GM21390 (cell line): ENCODE results near the gene MAG.

ENCODE experiments used
- ATAC-seq: cut with Tn5 transposase; IDR thresholded peaks from one replicate; pipeline ENCODE4 v1.9.1; 2021; ENCODE audit not compliant: unreplicated experiment

The MAG gene

DNA sequence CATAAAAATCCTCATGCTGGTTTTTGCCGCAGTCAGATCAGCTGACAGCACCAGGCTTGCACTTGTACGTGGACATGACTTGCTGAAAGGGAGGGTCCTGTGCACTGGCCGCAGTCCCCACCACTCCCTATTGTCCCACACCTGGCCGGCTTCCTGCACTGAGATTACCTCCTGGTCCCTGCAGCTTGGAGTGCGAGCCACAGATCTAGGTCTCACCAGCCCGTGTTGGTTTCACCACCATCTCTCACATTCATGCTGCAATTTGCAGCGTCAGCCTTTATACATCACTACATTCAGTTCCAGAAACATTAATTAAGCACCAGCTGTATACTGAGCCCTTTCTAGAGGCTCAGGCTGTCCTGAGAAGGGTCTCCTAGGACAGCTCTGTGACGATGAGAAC, 22.1 kb downstream of the MAG start:
- no peak for ATAC-seq

DNA sequence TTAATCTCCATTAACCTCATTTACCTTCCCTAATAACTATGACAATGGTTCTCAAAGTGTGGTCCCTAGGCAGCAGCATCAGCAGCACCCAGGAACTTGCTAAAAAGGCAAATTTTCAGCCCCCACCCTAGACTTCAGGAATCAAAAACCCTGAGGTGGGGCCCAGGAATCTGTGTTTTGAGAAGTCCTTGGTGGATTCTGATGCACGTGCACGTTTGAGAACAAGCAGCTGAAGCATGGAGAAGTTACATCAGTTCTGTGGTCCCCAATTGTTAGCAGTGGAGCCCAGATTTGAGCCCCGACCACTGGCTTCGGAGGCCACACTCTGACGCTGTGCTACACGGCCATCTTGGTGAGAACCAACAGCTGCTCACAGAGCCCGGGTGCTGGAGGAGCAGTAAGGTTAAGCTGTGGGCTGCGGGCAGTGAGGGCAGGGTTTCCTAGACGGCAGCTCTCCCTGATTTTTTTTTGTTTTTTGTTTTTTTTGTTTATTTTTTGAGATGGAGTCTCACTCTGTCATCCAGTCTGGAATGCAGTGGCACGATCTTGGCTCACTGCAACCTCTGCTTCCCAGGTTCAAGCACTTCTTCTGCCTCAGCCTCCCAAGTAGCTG, 23.0 kb downstream of the MAG start:
- ATAC-seq = no peak

DNA sequence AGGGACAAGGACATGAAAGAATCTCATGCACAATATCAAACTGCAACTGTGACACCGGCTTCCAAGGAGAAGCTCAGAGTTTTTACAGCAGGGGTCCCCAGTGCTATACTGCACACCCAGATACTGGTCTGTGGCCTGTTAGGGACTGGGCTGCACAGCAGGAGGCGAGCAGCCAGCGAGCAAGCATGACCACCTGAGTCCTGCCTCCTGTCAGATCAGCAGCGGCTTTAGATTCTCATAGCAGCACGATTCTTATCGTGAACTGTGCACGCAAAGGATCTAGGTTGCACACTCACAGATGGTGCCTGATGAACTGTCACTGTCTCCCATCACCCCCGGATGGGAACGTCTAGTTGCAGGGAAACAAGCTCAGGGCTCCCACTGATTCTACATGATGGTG, 23.9 kb downstream of the MAG start:
- ATAC-seq = no peak

DNA sequence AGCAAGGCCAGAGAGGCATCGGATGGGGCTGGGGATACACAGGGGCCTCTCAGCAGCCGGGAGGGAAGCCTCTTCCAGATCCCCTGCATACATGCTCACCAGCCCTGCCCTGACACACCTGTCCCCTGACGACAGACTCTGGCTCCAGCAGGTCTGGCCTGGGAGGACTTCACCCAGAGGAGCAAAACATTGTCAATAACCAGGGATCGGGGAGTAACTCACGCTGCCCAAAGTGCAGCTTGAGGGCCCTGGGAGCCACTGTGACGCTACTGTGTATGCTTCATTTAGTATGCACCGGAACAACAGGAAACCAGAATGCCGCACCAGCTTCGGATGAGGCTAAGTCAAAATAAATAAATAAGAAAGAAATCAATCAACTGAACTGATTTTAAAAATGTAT, 24.6 kb downstream of the MAG start:
- ATAC-seq = no peak

DNA sequence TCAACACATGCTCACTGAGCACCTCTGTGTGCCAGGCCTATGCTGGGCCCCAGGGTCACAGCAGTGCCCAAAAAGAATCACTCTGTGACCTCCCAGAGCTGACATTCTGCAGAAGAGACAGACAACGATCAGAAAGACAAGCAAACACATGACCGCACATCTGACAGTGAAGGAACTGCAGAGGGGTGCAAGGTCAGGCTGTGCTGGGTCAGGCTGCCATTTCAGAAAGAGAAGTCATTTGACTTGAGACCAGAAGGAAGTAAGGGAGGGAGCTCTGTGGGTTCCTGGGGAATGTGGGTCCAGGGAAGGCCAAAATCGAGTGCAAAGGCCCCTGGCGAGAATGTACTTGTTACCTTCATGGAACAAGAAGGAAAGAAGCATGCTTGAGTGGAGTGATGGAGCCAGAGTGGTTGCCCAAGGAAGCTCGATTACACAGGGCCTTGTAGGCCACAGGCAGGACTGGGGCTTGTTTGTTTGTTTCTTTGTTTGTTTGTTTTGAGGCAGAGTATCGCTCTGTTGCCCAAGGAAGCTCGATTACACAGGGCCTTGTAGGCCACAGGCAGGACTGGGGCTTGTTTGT, 25.6 kb downstream of the MAG start:
- ATAC-seq = no peak

DNA sequence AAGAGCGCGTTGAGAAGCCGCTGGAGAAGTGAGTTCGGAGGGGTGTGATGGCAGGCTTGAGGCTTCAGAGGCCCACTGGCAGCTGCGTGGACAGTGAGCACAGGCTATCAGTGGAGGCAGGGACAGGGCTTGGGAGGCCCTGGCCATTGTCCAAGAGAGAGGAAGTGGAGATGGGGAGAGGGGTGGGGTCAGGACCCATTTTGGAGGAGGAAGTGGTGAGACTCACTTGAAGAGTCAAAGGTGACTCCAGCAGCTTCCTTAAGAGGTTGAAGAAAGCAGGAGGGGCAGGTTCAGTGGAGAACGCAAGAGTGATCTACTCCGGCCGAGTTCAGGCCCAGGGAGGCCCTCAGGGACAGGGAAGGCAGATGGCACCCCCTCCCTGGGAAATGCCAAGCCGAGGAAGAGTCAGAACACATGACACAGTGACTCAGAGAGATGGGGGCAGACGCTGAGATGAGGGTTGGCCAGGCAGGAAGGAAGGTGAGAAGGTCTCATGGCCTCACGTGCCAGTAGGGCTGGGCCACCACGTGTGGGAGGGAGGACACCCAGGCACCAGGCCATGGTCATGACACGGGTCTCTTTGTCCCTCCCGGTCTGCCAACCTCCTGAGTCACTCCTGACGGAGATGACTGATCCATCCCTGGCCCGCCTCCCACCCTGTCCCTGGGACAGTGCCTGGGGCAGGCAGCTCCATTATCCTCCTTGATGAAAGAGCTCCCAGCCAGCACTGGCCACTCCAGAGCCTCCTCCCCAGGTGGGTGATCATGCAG, 26.9 kb downstream of the MAG start:
- no peak for ATAC-seq

DNA sequence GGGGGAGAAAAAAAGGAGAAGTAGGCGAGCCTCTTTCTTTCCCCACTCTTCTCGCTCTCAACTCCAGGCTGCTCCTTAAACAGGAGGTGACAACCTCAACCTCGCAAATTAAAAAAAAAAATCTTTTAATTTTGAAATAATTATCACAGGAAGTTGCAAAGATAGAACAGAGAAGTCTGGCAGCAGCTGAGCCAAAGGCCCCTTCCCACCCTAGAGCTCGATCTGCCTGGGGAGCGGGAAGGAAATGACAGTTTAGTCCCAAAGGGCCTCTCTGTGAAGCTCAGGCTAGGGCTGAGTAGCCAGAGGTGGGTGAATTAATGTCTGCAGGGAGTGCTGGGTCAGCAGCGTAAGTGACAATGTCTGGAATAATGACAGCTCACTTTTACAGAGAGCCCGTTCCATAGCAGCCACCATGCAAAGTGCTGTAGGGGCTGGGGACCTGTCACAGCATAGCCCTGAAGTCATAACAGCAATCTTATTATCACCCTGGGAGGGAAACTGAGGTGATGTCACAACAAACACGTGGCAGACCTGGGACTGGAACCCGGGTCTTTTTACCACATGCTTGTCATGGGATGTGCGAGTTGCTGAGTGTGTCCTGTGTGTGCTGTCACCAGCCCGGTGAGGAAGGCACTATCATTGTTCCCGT, 28.2 kb downstream of the MAG start:
- ATAC-seq = no peak

DNA sequence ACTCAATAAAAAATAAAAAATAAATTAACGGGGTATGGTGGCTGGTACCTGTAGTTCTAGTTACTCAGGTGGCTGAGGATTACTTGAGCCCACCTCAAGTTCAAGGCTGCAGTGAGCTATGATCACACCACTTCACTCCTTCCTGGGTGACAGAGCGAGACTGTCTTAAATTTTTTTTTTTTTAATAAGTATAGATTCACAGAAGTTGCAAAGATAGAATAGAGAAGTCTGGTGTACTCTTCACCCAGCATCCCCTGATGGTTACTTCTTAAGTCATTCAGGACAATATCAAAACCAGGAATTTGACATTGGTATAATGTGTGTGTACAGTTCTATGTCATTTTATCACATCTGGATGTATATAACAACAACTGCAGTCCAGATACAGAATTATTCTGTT, 29.3 kb downstream of the MAG start:
- no peak for ATAC-seq

DNA sequence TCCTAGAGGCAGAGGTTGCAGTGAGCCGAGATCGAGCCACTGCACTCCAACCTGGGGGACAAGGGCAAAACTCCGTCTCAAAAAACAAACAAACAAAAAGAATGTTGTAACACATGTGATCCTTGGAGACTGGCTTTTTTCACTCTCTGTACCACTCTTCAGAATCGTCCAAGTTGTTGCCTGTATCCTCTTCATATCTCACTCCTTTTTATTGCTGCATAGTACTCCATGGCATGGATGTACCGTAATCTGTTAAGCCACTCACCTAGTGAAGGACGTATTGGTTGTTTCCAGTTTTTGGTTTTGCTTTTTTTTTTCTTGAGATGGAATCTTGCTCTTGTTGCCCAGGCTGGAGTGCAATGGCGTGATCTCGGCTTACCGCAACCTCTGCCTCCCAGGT, 30.1 kb downstream of the MAG start:
- ATAC-seq = no peak

DNA sequence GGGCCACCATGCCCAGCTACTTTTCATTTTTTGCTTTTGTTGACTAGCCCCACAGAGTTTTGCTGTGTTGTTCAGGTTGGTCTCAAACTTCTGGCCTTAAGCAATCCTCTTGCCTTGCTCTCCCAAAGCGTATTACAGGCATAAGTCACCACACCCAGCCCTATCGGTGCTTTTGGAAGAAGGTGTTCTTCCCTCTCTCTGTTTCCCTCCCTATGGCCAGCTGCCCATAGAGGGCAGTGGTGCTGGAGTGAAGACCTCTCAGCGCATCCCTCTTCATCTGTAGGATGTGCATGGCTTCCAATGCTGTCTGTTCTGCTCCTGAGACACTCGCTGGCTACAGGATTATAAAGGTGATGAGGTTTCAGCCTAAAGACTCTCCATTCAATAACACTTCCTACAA, 35.7 kb downstream of the MAG start:
- no peak for ATAC-seq

DNA sequence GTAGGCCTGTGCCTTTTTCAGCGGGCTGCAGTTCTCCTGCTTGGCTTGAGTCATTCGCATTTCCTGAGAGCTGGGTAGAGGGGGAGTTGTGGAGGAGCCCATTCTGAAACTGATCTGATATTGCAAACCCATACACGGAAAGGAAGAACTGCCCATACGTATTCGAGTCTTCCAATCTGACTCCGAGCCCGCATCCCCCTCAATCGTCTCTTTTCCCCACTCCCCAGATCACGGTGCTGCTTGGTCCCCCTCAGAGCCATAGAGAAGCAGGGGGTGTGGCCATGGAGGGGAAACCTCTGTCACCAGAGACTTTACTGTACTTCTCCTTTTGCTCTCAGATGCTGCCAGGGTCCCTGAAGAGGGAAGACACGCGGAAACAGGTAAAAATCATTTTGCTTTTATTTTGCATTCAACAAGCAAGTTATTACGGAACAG, 36.9 kb downstream of the MAG start, which contains the start of gene CD22:
TSS of gene CD22 (plus strand) at position 337 of the 435 bp plus-strand sequence. CDS start 2,854 bp downstream, outside the sequence.
- no peak for ATAC-seq

DNA sequence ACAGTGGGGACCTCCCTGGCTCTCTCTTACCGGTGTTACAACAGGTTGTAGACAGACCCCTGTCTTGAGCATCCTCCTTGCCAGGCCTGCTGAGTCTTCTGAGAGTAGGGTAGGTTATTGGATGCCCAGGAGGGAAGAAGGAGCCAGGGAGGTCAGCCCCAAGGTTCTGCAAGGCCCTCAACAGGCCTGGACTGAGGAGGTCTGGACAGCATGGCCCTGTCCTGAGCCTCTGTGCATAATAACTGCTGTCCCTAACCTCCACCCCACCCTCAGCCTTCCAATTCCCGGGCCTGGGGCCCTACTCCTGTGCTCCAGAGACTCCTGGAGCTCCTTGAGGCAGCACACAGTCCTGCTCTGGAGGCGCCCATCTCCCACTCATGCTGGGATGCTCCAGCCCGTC, 37.4 kb downstream of the MAG start:
- ATAC-seq = no peak

DNA sequence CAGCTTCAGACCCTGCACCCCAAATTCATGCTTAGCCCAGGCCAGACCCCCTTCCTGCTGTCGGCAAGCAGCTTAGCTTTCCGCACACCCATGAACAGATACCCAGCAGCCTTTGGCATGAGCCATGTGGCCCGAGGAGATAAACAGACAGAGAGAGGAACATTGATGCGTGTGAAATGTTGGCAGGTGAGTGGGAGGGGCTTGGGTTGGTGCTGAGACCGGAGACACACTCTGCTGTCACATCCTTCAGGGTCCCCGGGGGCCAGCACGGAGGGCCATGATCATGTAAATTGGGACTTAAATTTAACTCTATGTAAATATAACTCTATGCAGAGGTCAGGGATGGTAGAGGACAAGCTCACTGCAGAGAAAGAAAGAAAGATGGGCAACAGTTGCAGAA, 38.5 kb downstream of the MAG start:
- peak; percentile 37 for ATAC-seq

DNA sequence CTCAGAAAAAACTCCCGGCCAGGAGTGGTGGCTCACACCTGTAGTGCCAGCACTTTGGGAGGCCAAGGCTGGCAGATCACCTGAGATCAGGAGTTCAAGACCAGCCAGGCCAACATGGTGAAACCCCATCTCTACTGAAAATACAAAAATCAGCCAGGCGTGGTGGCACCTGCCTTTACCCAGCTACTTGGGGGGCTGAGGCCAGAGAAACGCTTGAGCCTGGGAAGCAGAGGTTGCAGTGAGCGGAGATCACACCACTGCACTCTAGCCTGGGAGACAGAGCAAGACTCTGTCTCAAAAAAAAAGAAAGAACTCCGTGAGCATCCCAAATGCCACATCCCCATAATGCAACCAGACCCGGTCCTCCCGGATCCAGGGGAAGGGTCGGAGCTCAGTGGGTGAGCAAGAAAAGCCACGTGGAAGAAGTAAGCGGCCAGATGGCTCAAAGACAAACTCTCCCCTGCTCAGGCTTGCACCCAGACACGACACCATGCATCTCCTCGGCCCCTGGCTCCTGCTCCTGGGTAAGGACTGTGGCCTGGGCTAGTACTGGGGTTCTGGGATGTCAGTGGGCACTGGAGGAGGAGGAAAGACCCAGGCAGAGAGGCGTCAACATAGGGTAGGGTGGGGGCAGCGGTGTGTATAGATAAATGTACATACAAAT, 39.7 kb downstream of the MAG start:
- no peak for ATAC-seq

DNA sequence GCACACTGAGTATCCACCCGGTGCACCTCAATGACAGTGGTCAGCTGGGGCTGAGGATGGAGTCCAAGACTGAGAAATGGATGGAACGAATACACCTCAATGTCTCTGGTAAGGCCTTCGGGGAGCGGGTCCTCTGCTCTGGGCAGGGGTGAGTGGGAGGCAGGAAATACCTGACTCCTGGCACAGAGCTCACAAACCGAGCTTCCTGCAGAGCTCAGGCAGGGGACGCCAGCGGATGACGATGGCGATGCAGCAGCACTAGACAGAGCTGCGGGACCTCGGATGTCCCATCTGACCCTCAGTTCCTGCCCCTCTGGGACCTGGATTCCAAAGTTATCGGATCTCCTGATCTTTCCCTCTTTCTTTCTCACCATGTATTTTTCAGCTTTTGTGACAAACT, 40.9 kb downstream of the MAG start:
- ATAC-seq = no peak

DNA sequence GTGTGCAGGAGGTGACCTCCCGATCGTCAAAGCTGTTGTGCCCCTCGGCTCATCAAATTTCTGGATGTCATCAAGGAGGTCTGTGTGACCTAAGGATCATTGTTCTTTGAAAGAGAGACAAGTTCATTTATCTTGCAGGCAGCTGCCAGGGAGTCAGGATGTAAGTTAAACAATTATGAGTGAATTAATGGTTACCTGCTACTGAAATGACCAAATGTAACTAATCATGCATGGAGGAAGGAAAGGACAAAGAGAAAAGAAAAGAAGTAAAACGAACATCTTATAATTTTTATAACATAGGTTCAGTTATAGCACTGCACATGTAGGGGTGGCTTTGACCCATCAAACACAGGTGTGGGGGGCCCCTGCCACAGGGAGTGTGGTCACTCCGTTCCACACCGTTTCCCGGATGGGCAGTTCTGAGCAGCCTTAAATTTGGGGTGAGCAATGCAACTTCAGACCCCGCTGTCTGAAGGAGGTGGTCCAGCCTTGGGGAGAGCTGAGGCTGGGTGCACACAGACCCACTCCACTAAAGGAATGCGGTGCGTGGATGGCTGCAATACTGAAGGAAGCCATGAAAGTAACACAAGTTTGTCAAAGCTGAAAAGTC, 42.3 kb downstream of the MAG start:
- no peak for ATAC-seq

DNA sequence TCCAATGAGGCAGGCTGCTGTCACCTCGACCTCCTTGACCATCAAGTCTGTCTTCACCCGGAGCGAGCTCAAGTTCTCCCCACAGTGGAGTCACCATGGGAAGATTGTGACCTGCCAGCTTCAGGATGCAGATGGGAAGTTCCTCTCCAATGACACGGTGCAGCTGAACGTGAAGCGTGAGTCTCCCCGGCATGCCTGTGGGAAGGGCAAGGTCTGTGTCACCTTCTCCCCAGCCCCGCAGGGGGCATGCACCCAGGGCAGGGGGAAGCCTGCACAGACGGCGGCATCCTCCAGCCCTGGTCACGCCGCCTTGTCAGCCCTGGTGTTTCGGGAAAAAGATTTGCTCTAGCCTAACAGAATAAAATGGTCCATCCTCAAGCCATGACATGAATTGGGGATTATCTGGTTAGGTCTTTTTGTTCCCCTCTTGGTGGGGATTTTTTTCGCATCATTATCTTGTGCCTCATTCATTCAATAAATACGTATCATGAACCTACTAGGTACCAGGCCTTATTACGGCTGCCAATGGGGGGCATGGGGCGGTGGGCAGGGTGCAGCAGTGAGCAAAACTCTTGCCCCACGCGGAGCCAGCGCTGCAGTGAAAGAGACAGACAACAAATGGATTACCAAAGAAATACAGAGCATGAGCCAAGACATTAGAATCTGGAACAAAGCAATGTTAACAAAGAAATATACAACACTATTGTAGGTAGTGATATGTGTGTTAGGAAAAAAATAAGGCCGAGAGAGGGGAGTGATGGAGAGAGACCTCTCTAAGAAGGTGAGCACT, 44.4 kb downstream of the MAG start:
- no peak for ATAC-seq

DNA sequence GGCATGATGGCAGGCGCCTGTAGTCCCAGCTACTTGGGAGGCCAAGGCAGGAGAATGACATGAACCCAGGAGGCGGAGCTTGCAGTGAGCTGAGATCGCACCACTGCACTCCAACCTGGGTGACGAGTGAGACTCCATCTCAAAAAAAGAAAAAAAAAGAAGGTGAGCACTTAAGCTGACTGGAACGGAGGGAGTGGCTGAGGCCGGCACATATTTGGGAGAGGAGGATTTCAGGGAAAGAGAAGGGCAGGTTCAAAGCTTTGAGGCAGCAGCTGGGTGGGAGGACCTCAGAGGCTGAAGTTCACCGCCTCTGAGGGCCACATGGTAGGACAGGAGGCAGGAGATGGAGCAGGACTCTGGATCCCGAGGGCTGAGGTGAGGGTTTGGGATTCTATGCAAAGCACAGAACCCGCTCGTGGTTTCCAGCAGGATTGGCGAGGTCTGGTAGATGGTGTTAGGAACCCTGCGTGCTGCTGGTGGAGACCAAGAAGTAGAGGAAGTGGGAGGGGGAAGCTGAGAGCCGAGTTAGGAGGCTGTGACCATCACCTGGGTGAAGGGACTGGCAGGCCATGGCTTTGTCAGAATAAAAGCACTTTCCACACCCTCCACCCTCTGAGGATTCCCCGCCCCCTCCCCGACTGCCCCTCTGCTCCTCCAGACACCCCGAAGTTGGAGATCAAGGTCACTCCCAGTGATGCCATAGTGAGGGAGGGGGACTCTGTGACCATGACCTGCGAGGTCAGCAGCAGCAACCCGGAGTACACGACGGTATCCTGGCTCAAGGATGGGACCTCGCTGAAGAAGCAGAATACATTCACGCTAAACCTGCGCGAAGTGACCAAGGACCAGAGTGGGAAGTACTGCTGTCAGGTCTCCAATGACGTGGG, 45.4 kb downstream of the MAG start:
- ATAC-seq = no peak

DNA sequence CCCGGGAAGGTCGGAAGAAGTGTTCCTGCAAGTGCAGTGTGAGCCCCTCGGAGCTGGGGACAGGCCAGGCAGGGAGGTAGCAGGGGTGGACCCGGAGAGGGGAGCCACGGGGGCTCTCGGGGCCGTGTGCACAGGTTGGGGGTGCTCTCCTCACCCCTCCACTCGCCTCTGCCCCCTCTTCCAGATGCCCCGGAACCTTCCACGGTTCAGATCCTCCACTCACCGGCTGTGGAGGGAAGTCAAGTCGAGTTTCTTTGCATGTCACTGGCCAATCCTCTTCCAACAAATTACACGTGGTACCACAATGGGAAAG, 46.0 kb downstream of the MAG start:
- ATAC-seq = no peak
